Skeletal muscle tissue (tissue), 4 donors: ENCODE results near the gene ROBO4. TPM values are rescaled to one million over a fixed set of nuclear protein-coding genes. Genes with fewer than 3 reads are reported as not detected.

Experiments
- H3K27ac ChIP-seq: one replicate; pipeline ENCODE4 v1.7.0; 2013; ENCODE audit warnings: mild to moderate bottlenecking, low read depth, low read length, inconsistent platforms
- H3K27me3 ChIP-seq, 3 donors: one replicate each; pipeline ENCODE4 v1.7.0; 2013; ENCODE audit warnings: low read length in 3 of 3; ENCODE audit not compliant: control insufficient read depth in 3 of 3, insufficient read depth in 3 of 3
- H3K36me3 ChIP-seq, 3 donors: one replicate each; pipeline ENCODE4 v1.7.0; 2013; ENCODE audit warnings: low read length in 3 of 3; ENCODE audit not compliant: control insufficient read depth in 3 of 3, insufficient read depth in 3 of 3
- H3K4me1 ChIP-seq, 3 donors: one replicate each; pipeline ENCODE4 v1.7.0; 2013; ENCODE audit warnings: low read length in 3 of 3, mild to moderate bottlenecking in 3 of 3; ENCODE audit not compliant: control insufficient read depth in 3 of 3, insufficient read depth in 3 of 3
- H3K4me3 ChIP-seq, 3 donors: one replicate each; pipeline ENCODE4 v1.7.0; 2013; ENCODE audit warnings: low read length in 3 of 3
- H3K9ac ChIP-seq, 3 donors: one replicate each; pipeline ENCODE4 v1.7.0; 2013; ENCODE audit warnings: low read length in 3 of 3, mild to moderate bottlenecking in 3 of 3, moderate library complexity in 2 of 3, low read depth in 1 of 3
- H3K9me3 ChIP-seq, 3 donors: one replicate each; pipeline ENCODE4 v1.7.0; 2013; ENCODE audit warnings: low read length in 3 of 3; ENCODE audit not compliant: control insufficient read depth in 3 of 3
- total RNA-seq: library from RNA; depleted of rRNA; stranded (reverse); fragments of >200 nt; gene quantifications from one replicate; pipeline ENCODE4 v1.2.3, GENCODE V29; 2014
- donor health status: Osteomylitis.

Gene ROBO4
- total RNA-seq, 1 donor from 2014 or later: 14.1 TPM

DNA sequence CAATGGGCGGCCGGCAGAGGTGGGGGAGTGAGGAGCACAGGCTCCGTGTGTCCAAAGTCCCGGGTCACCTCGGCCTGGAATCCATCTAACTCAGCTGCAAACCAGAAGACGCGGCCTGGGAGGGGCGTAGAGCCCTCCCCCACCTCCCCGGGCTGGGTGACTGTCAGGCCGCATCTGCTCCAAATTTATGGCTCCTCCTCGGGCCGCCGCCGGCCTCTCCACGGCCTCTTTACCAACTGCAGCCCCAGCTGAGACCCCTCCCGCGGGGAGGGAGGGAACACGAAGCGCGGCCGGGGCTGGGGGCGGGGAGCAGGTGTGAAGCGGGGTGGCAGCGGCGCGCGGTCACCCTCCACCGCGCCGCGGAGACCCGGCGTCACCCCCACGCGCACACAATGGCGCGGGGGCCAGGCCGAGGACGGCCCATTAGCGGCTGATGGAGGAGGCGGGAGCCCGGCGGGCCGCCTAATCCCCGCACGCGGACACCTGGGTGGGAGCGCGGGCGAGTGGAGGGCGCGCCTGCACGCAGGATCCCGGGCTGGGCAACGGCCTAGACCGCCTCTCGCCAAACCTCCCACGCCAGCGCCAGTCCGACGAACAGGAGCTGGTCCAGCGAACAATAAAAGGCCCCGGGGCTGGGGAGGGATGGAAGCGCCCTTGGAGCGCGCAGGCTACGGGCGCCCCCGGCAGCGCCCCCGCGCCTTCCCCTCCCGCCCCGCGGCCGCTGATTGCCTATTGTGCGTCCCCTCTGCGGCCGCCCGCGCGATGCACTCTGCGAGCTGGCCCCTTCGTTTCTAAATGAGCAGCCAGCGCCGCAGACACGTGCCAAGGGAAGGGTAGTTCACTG is 58.3 kb downstream of the ROBO4 start:
- Histone ChIP-seq H3K4me3 (peak overlapping the region in 2 of 3 donors; percentile 43 to 45), H3K4me1 (peaks cover 4 to 14% (median 12%) of the 10 kb centered on the region in 3 donors), H3K9me3 (no peaks in the 10 kb centered on the region), H3K27ac (no peak overlapping the region), H3K36me3 (no peaks in the 10 kb centered on the region), H3K27me3 (peaks cover 60 to 66% (median 63%) of the 10 kb centered on the region in 3 donors), H3K9ac (no peak overlapping the region)

- Histone ChIP-seq H3K9me3 (no peaks in the 10 kb centered on the region), H3K4me3 (peak overlapping the region in 1 of 3 donors; percentile 43), H3K36me3 (no peaks in the 10 kb centered on the region), H3K27me3 (peaks cover 54 to 61% (median 58%) of the 10 kb centered on the region in 3 donors), H3K27ac (no peak overlapping the region), H3K9ac (no peak overlapping the region), H3K4me1 (peaks cover 4 to 14% (median 12%) of the 10 kb centered on the region in 3 donors)
Measured at GRCh38 chr11:124838805-124839127, 58.9 kb downstream of the ROBO4 start.

DNA sequence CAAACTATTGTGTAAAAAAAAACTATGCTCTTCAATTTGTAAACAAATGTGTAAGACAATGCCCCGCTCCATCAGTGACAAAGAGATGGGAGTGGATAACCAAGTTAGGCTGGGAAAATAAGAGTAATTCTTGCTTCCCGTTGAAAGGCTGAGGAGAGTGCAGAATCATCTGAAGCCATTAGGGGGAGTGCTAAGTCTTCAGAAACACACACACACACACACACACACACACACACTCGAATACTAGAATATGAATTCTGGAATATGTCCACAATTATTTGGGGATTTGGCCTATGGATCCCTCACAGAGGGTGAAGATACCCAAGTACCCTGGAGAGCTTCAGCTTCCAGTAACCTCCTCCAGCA is 60.2 kb downstream of the ROBO4 start:
- no peak overlapping the region for H3K9ac ChIP-seq
- no peaks in the 10 kb centered on the region for H3K36me3 ChIP-seq
- H3K4me3 ChIP-seq: no peak overlapping the region
- H3K4me1 ChIP-seq: peaks cover 4 to 14% (median 12%) of the 10 kb centered on the region in 3 donors
- H3K9me3 ChIP-seq: no peaks in the 10 kb centered on the region
- H3K27me3 ChIP-seq: peaks cover 41 to 48% (median 46%) of the 10 kb centered on the region in 3 donors
- no peak overlapping the region for H3K27ac ChIP-seq

DNA sequence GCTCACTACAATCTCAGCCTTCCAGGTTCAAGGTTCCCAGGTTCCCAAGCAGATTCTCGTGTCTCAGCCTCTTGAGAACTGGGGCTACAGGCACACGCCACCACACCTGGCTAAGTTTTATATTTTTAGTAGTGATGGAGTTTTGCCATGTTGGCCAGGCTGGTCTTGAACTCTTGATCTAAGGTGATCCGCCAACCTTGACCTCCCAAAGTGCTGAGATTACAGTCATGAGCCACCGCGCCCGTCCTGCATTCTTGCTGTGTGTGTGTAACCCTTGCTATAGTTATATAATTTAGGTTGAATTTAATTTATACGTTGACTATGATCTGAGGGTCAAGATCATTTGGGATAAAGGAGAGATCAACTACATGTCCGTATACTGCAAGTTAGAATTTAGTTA is 61.7 kb downstream of the ROBO4 start:
- Histone ChIP-seq H3K27me3 (peaks cover 30 to 34% (median 33%) of the 10 kb centered on the region in 3 donors), H3K27ac (no peak overlapping the region), H3K4me1 (peaks cover 4 to 14% (median 12%) of the 10 kb centered on the region in 3 donors), H3K36me3 (no peaks in the 10 kb centered on the region), H3K9me3 (no peaks in the 10 kb centered on the region), H3K9ac (no peak overlapping the region), H3K4me3 (no peak overlapping the region)

GRCh38 chr11:124834526-124835180 is 63.0 kb downstream of the ROBO4 start:
- Histone ChIP-seq H3K9me3 (no peaks in the 10 kb centered on the region), H3K27ac (no peak overlapping the region), H3K27me3 (peaks cover 20 to 24% (median 21%) of the 10 kb centered on the region in 3 donors), H3K4me1 (peaks cover 4 to 14% (median 9%) of the 10 kb centered on the region in 3 donors), H3K36me3 (no peaks in the 10 kb centered on the region), H3K4me3 (no peak overlapping the region), H3K9ac (no peak overlapping the region)

Other genes with a start within 250 kb of the ROBO4 start
- 2.1 TPM for gene SIAE, start 224.1 kb downstream of the ROBO4 start, total RNA-seq
- 2.1 TPM for gene SPA17, start 224.0 kb downstream of the ROBO4 start, total RNA-seq
- not detected for gene NRGN, start 157.9 kb downstream of the ROBO4 start, total RNA-seq
- gene VSIG2, start 145.6 kb downstream of the ROBO4 start, total RNA-seq: not detected
- gene ESAM, start 135.6 kb downstream of the ROBO4 start, total RNA-seq: 9.4 TPM
- gene MSANTD2, start 97.5 kb downstream of the ROBO4 start, total RNA-seq: 9.4 TPM
- 12.0 TPM for gene ROBO3, start 32.4 kb downstream of the ROBO4 start, total RNA-seq
- gene HEPN1, start 21.4 kb upstream of the ROBO4 start, total RNA-seq: not detected
- gene HEPACAM, start 38.2 kb upstream of the ROBO4 start, total RNA-seq: 1.6 TPM
- gene CCDC15, start 56.3 kb upstream of the ROBO4 start, total RNA-seq: 2.6 TPM
- 3.7 TPM for gene SLC37A2, start 165.4 kb upstream of the ROBO4 start, total RNA-seq
- gene TMEM218, start 213.8 kb upstream of the ROBO4 start, total RNA-seq: 37.1 TPM